HG03571 (cell line): ENCODE data around the gene LILRB5.
A peak's percentile ranks its signal among the peaks of the same experiment; 100 is the strongest.
"Not testable (repeated sequence)": the region's sequence is repeated elsewhere in the genome, so short reads cannot be mapped to it uniquely, and the experiment has no call there.

Experiments used
- ATAC-seq: cut with Tn5 transposase; IDR thresholded peaks from one replicate; pipeline ENCODE4 v1.9.1; 2021; ENCODE audit not compliant: unreplicated experiment

Gene LILRB5

GRCh38 chr19:54217517-54218247, 39.4 kb downstream of the LILRB5 start:
- not testable (repeated sequence) for ATAC-seq

GRCh38 chr19:54216869-54217268, 40.2 kb downstream of the LILRB5 start:
- ATAC-seq = no peak

- not testable (repeated sequence) for ATAC-seq
Measured at GRCh38 chr19:54214734-54215133, 42.3 kb downstream of the LILRB5 start.

- not testable (repeated sequence) for ATAC-seq
Measured at GRCh38 chr19:54214217-54214616, 42.9 kb downstream of the LILRB5 start.

- no peak for ATAC-seq
Measured at GRCh38 chr19:54211235-54211634, 45.8 kb downstream of the LILRB5 start.

GRCh38 chr19:54209811-54210494, 47.1 kb downstream of the LILRB5 start:
- ATAC-seq = no peak

GRCh38 chr19:54209058-54209810, 47.8 kb downstream of the LILRB5 start:
- ATAC-seq = no peak

GRCh38 chr19:54208784-54209057, 48.4 kb downstream of the LILRB5 start:
- no peak for ATAC-seq

GRCh38 chr19:54207983-54208783, 48.9 kb downstream of the LILRB5 start:
- peak; percentile 38 for ATAC-seq

- ATAC-seq = no peak
Measured at GRCh38 chr19:54207676-54207982, 49.4 kb downstream of the LILRB5 start.

GRCh38 chr19:54207193-54207592, 49.9 kb downstream of the LILRB5 start:
- not testable (repeated sequence) for ATAC-seq

GRCh38 chr19:54206831-54207177, 50.3 kb downstream of the LILRB5 start:
- ATAC-seq = no peak

- ATAC-seq = no peak
Measured at GRCh38 chr19:54206030-54206830, 50.8 kb downstream of the LILRB5 start.

- ATAC-seq = no peak
Measured at GRCh38 chr19:54204767-54205468, 52.2 kb downstream of the LILRB5 start.

- no peak for ATAC-seq
Measured at GRCh38 chr19:54203151-54203611, 53.9 kb downstream of the LILRB5 start.

- ATAC-seq = no peak
Measured at GRCh38 chr19:54201980-54202379, 55.1 kb downstream of the LILRB5 start.

GRCh38 chr19:54201172-54201701, 55.8 kb downstream of the LILRB5 start:
- ATAC-seq = no peak
